ENCODE measurements around the gene SRSF4.

The SRSF4 gene

DNA sequence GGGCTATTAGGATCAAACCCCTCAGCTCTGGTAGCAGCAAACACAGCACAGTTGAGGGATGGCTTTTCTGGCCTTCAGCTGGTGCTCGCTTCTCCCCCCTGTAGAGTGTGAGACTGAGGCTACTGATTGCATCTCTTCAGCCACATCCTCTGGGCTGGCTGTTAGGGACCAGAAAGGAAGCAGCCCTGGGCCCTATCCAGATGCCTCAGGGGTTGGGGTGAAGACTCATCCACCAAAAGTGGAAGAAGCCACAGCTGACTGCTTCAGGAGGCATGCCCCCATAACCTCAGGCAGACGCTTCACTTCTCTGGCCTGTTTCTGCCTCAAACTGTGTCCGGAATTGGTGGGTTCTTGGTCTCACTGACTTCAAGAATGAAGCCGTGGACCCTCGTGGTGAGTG, 51.8 kb downstream of the SRSF4 start:
- Histone ChIP-seq H3K4me3 (no peak overlapping the region), H3K27ac (no peak overlapping the region), H3K36me3 (ENCODE audit: insufficient read depth, low read length) (no peaks in the 10 kb centered on the region), H3K9ac (ENCODE audit: insufficient read length) (no peak overlapping the region), H3K9me3 (ENCODE audit: low read depth, low read length) (no peaks in the 10 kb centered on the region)
- DNase-seq (ENCODE audit: low read depth, low spot score) = no peak
- TF ChIP-seq FOXP2 (optimal IDR thresholded peaks at IDR 0.05; ENCODE audit: control extremely low read depth, extremely low read length, insufficient read depth) (no peak), EZH2 (IDR thresholded peaks at IDR 0.05) (no peak), POLR2AphosphoS5 (IDR thresholded peaks at IDR 0.05; ENCODE audit: borderline replicate concordance, low read depth, low read length) (no peak)

DNA sequence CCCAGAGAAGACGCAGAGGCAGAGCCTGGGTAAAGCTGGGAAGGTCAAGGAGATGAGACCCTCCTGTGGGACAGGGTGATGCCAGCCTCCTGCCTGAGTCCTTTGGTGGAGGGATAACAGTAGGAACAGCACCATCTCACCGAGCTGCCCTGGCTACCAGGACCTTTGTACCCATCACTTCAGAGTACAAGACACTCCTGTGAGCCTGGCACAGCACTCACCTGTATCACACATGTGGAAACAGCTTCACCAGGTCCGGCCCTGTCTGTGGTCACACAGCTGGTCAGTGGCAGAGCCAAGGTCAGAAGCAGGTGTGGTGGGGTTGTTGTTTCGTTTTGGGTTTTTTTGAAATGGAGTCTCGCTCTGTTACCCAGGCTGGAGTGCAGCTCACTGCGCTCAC, 53.0 kb downstream of the SRSF4 start:
- Histone ChIP-seq H3K36me3 (ENCODE audit: insufficient read depth, low read length) (no peaks in the 10 kb centered on the region), H3K4me3 (no peak overlapping the region), H3K27ac (no peak overlapping the region), H3K9me3 (ENCODE audit: low read depth, low read length) (no peaks in the 10 kb centered on the region), H3K9ac (ENCODE audit: insufficient read length) (no peak overlapping the region)
- DNase-seq (ENCODE audit: low read depth, low spot score) = no peak
- TF ChIP-seq EZH2 (IDR thresholded peaks at IDR 0.05) = no peak
- TF ChIP-seq POLR2AphosphoS5 (IDR thresholded peaks at IDR 0.05; ENCODE audit: borderline replicate concordance, low read depth, low read length) = no peak
- no peak for TF ChIP-seq FOXP2 (optimal IDR thresholded peaks at IDR 0.05; ENCODE audit: control extremely low read depth, extremely low read length, insufficient read depth)

DNA sequence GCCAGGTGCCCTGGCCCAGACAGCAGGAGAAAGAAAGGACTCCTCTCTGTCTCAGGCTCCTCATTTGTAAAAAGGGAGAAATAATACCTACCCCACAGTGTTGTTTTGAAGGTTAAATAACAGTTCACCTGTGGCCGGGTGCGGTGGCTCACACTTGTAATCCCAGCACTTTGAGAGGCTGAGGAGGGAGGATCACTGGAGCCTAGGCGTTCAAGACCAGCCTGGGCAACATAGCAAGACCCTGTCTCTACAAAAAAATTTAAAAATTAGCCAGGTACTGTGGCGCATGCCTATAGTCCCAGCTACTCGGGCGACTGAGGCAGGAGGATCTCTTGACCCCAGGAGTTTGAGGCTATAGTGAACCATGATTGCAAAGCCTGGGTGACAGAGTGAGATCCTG, 55.5 kb downstream of the SRSF4 start:
- no peak overlapping the region for H3K9ac ChIP-seq (ENCODE audit: insufficient read length)
- DNase-seq (ENCODE audit: low read depth, low spot score) = no peak
- no peaks in the 10 kb centered on the region for H3K9me3 ChIP-seq (ENCODE audit: low read depth, low read length)
- TF ChIP-seq FOXP2 (optimal IDR thresholded peaks at IDR 0.05; ENCODE audit: control extremely low read depth, extremely low read length, insufficient read depth) (no peak), EZH2 (IDR thresholded peaks at IDR 0.05) (no peak), POLR2AphosphoS5 (IDR thresholded peaks at IDR 0.05; ENCODE audit: borderline replicate concordance, low read depth, low read length) (no peak)
- H3K27ac ChIP-seq = no peak overlapping the region
- no peaks in the 10 kb centered on the region for H3K36me3 ChIP-seq (ENCODE audit: insufficient read depth, low read length)
- H3K4me3 ChIP-seq = no peak overlapping the region

DNA sequence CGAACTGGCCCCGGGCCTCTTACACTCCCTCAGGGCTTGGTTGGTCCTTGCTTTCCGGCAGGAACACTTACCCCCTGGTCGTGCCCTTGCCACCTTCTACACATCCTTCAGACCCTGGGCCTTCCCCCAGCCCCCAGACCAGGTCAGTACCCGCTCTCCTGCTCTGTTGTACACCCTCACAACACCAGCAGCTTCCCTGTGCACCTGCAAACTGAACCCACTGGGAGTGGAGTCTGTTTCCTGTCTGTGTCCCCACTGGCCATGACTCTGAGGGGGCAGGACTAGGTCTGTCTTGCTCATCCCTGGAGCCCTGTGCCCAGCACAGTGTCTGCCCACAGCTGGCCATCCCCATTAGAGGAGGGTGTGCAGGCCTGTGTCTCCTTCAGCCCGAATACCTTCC, 55.9 kb downstream of the SRSF4 start:
- Histone ChIP-seq H3K9ac (ENCODE audit: insufficient read length) (no peak overlapping the region), H3K4me3 (no peak overlapping the region), H3K9me3 (ENCODE audit: low read depth, low read length) (no peaks in the 10 kb centered on the region), H3K36me3 (ENCODE audit: insufficient read depth, low read length) (no peaks in the 10 kb centered on the region), H3K27ac (no peak overlapping the region)
- TF ChIP-seq EZH2 (IDR thresholded peaks at IDR 0.05) (no peak), POLR2AphosphoS5 (IDR thresholded peaks at IDR 0.05; ENCODE audit: borderline replicate concordance, low read depth, low read length) (no peak), FOXP2 (optimal IDR thresholded peaks at IDR 0.05; ENCODE audit: control extremely low read depth, extremely low read length, insufficient read depth) (no peak)
- no peak for DNase-seq (ENCODE audit: low read depth, low spot score)

DNA sequence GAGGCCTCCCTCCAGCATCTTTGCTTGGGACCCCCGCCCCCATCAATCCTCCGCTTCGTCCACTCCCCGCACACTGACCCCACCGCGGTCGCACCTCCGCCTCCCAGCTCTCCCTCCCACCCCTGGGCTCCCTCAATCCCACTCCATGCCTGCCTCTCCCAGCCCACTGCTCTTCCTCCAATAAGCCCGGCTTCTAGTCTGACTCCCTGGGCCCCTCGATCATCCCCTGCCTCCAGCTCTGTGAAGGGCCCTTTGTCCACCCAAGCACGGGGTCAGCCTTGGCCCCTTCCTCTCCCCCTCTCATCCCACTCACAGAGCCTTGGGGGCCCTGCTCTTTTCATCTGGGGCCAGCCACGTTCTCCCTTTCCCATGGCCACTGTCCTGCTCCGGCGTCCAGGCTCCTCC, 56.5 kb downstream of the SRSF4 start:
- peak overlapping the region; percentile 87 for H3K4me3 ChIP-seq
- H3K27ac ChIP-seq = no peak overlapping the region; the same call in 1 of the 2 replicates

DNA sequence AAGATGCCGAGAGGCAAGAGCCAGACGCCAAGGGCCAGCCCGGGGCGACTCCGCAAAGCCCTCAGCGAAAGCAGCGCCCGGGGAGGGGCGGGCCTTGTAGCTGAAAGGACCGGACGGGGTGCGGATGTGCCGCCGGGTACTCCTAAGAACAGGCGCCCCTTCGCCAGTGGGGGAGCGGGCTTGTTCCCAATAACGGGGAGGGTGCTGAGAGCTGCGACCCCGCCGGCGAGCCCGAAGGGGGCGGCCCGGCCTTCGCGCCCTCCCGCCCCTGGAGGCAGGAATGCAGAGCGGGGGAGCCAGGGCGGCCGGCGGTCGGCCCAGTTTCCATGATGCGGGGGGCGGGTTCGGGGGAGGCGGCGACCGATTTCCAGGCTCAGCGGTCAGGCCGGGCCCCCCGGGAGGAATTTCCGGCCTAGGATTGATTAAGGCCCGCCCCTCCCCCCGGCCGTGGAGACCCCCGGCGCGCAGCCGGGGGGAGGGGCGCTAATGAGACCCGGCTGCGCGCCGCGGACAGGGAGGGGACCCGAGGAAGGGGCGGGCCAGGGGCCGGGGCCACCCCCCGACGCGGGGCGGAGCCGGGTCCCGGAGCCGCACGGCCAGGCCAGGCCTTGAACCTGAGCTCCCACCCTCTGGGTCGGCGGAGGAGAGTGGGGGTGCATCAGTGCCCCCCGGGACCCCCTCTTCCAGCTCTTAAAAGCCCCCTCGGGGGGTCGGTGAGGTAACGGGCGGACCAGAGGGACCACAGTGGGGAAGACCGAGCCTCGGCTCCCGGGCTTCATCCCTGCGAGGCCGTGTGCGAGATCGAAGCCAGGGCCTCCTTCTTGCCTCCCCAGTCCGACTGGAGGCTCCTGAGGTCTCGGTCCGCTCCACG, 57.1 kb downstream of the SRSF4 start:
- Histone ChIP-seq H3K27ac (peak overlapping the region; percentile 31; the same call in 1 of the 2 replicates), H3K4me3 (peak overlapping the region; percentile 87), H3K36me3 (ENCODE audit: insufficient read depth, low read length) (no peaks in the 10 kb centered on the region), H3K9ac (ENCODE audit: insufficient read length) (peak overlapping the region; percentile 73), H3K9me3 (ENCODE audit: low read depth, low read length) (no peaks in the 10 kb centered on the region)
- TF ChIP-seq POLR2AphosphoS5 (IDR thresholded peaks at IDR 0.05; ENCODE audit: borderline replicate concordance, low read depth, low read length) = no peak
- TF ChIP-seq FOXP2 (optimal IDR thresholded peaks at IDR 0.05; ENCODE audit: control extremely low read depth, extremely low read length, insufficient read depth) = no peak
- TF ChIP-seq EZH2 (IDR thresholded peaks at IDR 0.05) = no peak
- no peak for DNase-seq (ENCODE audit: low read depth, low spot score)

More for the DNA sequence above, 56.5 kb downstream of the SRSF4 start:
- no peak for TF ChIP-seq FOXP2 (optimal IDR thresholded peaks at IDR 0.05; ENCODE audit: control extremely low read depth, extremely low read length, insufficient read depth)
- TF ChIP-seq EZH2 (IDR thresholded peaks at IDR 0.05) = no peak
- no peak for TF ChIP-seq POLR2AphosphoS5 (IDR thresholded peaks at IDR 0.05; ENCODE audit: borderline replicate concordance, low read depth, low read length)
- no peak for DNase-seq (ENCODE audit: low read depth, low spot score)
- H3K9me3 ChIP-seq (ENCODE audit: low read depth, low read length) = no peaks in the 10 kb centered on the region
- no peaks in the 10 kb centered on the region for H3K36me3 ChIP-seq (ENCODE audit: insufficient read depth, low read length)
- H3K9ac ChIP-seq (ENCODE audit: insufficient read length) = no peak overlapping the region

DNA sequence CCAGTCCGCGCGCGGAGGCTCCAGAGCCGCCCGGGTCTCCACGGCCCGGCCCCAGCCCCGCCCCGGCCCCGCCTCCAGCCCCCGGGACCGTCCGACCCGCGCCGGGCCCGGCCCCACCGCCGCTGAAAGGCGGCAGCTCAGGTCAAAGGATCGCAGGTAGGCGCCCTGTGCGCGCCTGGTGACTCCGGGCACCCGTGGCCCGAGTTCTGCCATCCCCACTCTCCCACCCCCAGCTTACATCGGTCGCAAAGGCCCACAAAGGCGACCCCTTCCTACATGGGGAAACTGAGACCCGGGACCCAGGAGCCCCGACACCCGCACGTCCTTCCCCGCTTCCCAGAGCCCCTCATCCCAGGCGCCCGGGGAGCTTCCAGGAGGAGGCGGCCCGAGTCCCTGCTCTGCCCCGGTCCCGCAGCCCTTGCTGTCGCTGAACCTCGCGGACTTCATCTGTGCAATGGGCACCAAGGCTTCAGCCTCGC, 57.8 kb downstream of the SRSF4 start, which contains the start of gene TMEM200B:
TSS of gene TMEM200B (minus strand) at position 17 of the 479 bp plus-strand sequence. CDS start 2,075 bp downstream, outside the sequence.
- H3K9ac ChIP-seq (ENCODE audit: insufficient read length) = peak within 1 kb of the TSS; percentile 73
- H3K27ac ChIP-seq = peak within 1 kb of the TSS; percentile 31; the same call in 1 of the 2 replicates
- no peak for DNase-seq (ENCODE audit: low read depth, low spot score)
- peaks cover 2% of the 10 kb centered on the region; the same call in 1 of the 2 replicates for H3K36me3 ChIP-seq (ENCODE audit: insufficient read depth, low read length)
- H3K4me3 ChIP-seq = peak within 1 kb of the TSS; percentile 87
- H3K9me3 ChIP-seq (ENCODE audit: low read depth, low read length) = no peaks in the 10 kb centered on the region
- no peak for TF ChIP-seq EZH2 (IDR thresholded peaks at IDR 0.05)
- no peak for TF ChIP-seq POLR2AphosphoS5 (IDR thresholded peaks at IDR 0.05; ENCODE audit: borderline replicate concordance, low read depth, low read length)
- TF ChIP-seq FOXP2 (optimal IDR thresholded peaks at IDR 0.05; ENCODE audit: control extremely low read depth, extremely low read length, insufficient read depth) = no peak

DNA sequence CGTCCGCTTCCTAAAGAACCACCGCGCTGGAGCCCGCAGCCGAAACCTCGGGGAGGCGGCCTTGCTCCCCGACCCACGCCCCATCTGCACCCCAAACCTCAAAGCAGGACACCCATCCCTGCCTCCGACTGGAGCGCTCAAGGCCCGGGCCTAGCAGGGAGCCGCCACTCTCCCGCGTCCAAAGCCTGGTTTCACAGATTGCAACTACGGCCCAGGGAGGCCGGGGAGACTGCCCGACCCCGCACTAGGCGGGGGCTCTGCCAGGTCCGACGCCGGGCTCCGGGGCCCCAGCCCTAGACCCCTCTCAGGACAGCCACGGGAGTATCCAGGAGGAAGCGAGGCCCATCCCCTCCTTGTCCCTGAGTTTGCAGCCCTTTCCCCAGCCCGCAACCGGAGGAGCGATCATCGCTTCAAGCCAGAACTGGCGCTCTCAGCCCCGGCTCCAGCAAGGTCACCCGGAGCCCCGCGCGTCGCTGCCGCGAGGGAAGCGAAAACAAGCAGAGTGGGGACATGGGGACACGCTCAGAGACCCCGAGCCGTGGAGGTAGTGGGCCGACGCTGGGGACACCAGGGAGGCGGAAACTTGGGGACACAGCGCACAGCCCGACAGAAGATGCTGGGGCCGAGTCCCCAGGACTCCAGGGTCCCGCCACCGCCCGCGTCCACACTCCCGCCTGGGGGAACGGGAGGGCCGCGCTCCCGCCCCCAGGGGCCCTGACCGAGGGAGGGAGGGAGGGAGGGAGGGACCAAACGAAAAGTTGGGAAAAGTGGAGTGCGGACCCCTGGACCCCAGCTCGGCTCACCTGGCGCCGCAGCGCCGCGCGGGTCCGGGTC, 58.4 kb downstream of the SRSF4 start:
- TF ChIP-seq EZH2 (IDR thresholded peaks at IDR 0.05) = no peak
- H3K36me3 ChIP-seq (ENCODE audit: insufficient read depth, low read length) = peaks cover 7% of the 10 kb centered on the region; the same call in 1 of the 2 replicates
- no peak overlapping the region for H3K9ac ChIP-seq (ENCODE audit: insufficient read length)
- no peak for DNase-seq (ENCODE audit: low read depth, low spot score)
- no peak overlapping the region for H3K27ac ChIP-seq
- H3K9me3 ChIP-seq (ENCODE audit: low read depth, low read length) = no peaks in the 10 kb centered on the region
- no peak overlapping the region for H3K4me3 ChIP-seq

Data from SK-N-MC (cell line).